IPS-18c (cell line): ENCODE measurements around the gene NMNAT3.

Experiments used
- H3K4me3 ChIP-seq: 2 replicates; pipeline ENCODE4 v1.7.0; 2013; ENCODE audit warnings: low read depth, mild to moderate bottlenecking, low read length, moderate library complexity; ENCODE audit not compliant: insufficient read depth
- H3K9me3 ChIP-seq: one replicate; pipeline ENCODE4 v1.6.1; 2013; ENCODE audit warnings: mild to moderate bottlenecking, low read length, moderate library complexity; ENCODE audit not compliant: control insufficient read depth, insufficient read depth

Gene NMNAT3

GRCh38 chr3:139574026-139574947 lies 103.5 kb downstream of the NMNAT3 start:
- no peak overlapping the region for H3K4me3 ChIP-seq

GRCh38 chr3:139572847-139573672 lies 104.7 kb downstream of the NMNAT3 start:
- H3K4me3 ChIP-seq, result no peak overlapping the region
- H3K9me3 ChIP-seq, result no peaks in the 10 kb centered on the region

More at GRCh38 chr3:139574026-139574947, 103.5 kb downstream of the NMNAT3 start:
- no peaks in the 10 kb centered on the region for H3K9me3 ChIP-seq

- no peaks in the 10 kb centered on the region for H3K9me3 ChIP-seq
Observed at GRCh38 chr3:139571711-139572110, 106.1 kb downstream of the NMNAT3 start.

GRCh38 chr3:139564294-139564861 lies 113.4 kb downstream of the NMNAT3 start:
- Histone ChIP-seq H3K9me3 (no peaks in the 10 kb centered on the region), H3K4me3 (no peak overlapping the region)

More at GRCh38 chr3:139571711-139572110, 106.1 kb downstream of the NMNAT3 start:
- H3K4me3 ChIP-seq, result no peak overlapping the region

GRCh38 chr3:139561959-139562676 lies 115.7 kb downstream of the NMNAT3 start:
- Histone ChIP-seq H3K9me3 (no peaks in the 10 kb centered on the region), H3K4me3 (no peak overlapping the region)

GRCh38 chr3:139561255-139561817 lies 116.4 kb downstream of the NMNAT3 start:
- no peak overlapping the region for H3K4me3 ChIP-seq

GRCh38 chr3:139560411-139560810 lies 117.4 kb downstream of the NMNAT3 start:
- Histone ChIP-seq H3K4me3 (no peak overlapping the region), H3K9me3 (no peaks in the 10 kb centered on the region)

More at GRCh38 chr3:139561255-139561817, 116.4 kb downstream of the NMNAT3 start:
- H3K9me3 ChIP-seq, result no peaks in the 10 kb centered on the region

- no peak overlapping the region for H3K4me3 ChIP-seq
- no peaks in the 10 kb centered on the region for H3K9me3 ChIP-seq
Observed at GRCh38 chr3:139559541-139559940, 118.2 kb downstream of the NMNAT3 start.

GRCh38 chr3:139558351-139559266 lies 119.2 kb downstream of the NMNAT3 start:
- H3K4me3 ChIP-seq, result no peak overlapping the region
- H3K9me3 ChIP-seq, result no peaks in the 10 kb centered on the region

GRCh38 chr3:139557041-139557440 lies 120.7 kb downstream of the NMNAT3 start:
- Histone ChIP-seq H3K4me3 (no peak overlapping the region), H3K9me3 (no peaks in the 10 kb centered on the region)

GRCh38 chr3:139555249-139555648 lies 122.5 kb downstream of the NMNAT3 start:
- no peak overlapping the region for H3K4me3 ChIP-seq
- no peaks in the 10 kb centered on the region for H3K9me3 ChIP-seq

- H3K9me3 ChIP-seq, result no peaks in the 10 kb centered on the region
- no peak overlapping the region for H3K4me3 ChIP-seq
Observed at GRCh38 chr3:139554628-139555027, 123.1 kb downstream of the NMNAT3 start.

- no peak overlapping the region for H3K4me3 ChIP-seq
Observed at GRCh38 chr3:139552632-139553365, 125.0 kb downstream of the NMNAT3 start.

GRCh38 chr3:139548801-139549200 lies 129.0 kb downstream of the NMNAT3 start:
- H3K4me3 ChIP-seq, result no peak overlapping the region
- H3K9me3 ChIP-seq, result no peaks in the 10 kb centered on the region

More at GRCh38 chr3:139552632-139553365, 125.0 kb downstream of the NMNAT3 start:
- no peaks in the 10 kb centered on the region for H3K9me3 ChIP-seq

GRCh38 chr3:139547666-139548065 lies 130.1 kb downstream of the NMNAT3 start:
- H3K9me3 ChIP-seq, result no peaks in the 10 kb centered on the region
- no peak overlapping the region for H3K4me3 ChIP-seq
